ENCODE data around the gene ATL2.
A peak's percentile ranks its signal among the peaks of the same experiment; 100 is the strongest.

- TF ChIP-seq CTCF (IDR thresholded peaks at IDR 0.05), result peak; percentile 70
- TF ChIP-seq EZH2 (IDR thresholded peaks at IDR 0.05; ENCODE audit: borderline replicate concordance, insufficient read depth, low read depth, low read length, poor library complexity, severe bottlenecking), result no peak
These were observed 575 bp downstream of the ATL2 start for GRCh38 chr2:38376346-38377049.
